NCI-H69 (cell line): ENCODE measurements around the gene ACTBL2.

Source experiments
- DNase-seq: peaks from one replicate; lab custom pipeline; 2025; lab: John Stamatoyannopoulos, UW

ACTBL2 gene

DNA sequence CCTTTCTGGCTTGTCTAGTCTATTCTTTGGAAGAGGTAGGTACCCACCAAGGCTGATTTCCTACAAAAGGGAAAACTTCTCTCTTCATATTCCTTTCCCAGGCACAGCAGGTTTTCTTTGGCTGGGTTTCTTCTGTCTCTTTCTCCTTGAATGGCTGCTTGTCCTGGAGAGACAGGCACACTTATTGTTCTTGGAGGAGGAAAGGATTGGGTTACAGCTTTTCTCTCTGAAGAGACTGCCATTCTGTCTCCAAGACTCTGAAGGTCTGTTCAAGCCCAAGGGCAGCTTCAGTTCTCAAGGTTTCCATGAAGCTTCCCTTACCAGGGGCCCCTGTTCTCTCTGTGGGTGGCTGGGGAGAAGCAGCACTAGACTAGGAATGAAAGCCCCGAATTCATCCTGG, 33.9 kb downstream of the ACTBL2 start:
- DNase-seq = no peak

DNA sequence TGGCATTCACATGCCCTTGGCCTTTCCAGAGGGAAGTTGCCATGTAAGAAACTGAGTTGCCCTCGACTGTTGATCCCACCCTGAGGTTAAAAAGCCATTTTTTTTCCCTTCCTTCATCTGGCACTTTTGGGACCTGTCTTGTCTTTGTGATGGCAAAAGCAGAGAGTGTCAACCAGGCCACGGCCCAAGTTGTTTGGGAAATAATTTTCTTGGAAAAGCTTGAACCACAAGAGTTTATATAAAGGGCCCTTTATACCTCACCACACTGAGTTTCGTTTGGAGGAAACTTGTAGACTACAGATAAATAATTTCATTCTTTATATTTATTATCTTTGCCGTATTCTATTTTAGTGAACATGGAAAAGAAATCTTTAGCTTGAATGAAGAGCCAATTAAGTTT, 34.3 kb downstream of the ACTBL2 start:
- DNase-seq = no peak

DNA sequence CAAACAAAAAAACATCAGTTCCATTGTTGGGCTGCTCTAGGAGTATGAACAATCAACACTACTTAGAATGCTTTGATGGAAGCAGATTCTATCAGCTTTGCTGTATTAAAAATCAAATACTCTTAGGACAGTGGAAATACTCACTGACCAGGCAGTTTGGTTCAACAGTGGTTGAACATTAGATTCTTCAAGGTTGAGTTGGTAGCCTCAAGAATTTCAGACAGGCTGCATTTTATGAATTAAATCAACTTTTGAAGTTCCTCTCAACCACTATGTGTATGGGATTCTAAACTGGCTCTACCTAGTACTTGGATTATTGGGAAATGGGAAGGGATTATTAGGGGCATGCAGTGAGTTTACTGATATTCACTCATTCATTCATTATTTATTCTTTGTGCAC, 35.0 kb downstream of the ACTBL2 start:
- no peak for DNase-seq

DNA sequence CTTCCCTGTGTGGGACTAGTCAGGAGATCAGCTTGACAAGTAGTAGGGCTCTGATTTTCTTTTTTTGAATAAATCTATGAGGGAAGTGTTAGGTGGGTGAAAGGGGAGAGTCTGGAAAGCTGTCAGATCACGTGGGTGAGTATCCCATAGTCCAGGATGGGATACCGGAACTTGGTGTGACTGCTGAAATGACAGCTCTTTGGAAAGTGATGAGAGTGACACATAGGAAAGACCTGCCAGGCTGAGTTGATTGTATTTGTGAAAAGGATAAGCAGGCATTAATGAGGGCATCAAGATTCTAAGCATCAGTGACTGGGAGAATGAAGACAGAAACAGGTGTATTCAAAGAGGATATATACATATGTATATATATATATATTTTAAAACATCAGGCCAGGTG, 35.6 kb downstream of the ACTBL2 start:
- DNase-seq = no peak

DNA sequence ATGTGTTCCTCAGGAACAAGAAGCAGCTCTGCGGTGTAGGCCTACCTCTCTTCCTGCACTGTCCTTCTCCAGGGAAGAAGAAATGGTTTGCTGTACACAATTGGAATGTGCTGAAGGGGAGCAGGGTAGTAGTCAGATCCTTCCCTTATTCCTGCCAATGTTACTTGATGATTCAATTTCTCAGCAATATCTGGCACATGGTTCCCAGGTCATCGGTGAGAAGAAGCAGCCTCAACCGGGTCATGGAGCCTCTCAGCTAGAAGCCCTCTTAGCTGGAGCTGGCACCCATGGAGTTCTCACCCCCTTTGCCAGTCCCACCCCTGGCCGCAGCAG, 36.9 kb downstream of the ACTBL2 start:
- DNase-seq = no peak

DNA sequence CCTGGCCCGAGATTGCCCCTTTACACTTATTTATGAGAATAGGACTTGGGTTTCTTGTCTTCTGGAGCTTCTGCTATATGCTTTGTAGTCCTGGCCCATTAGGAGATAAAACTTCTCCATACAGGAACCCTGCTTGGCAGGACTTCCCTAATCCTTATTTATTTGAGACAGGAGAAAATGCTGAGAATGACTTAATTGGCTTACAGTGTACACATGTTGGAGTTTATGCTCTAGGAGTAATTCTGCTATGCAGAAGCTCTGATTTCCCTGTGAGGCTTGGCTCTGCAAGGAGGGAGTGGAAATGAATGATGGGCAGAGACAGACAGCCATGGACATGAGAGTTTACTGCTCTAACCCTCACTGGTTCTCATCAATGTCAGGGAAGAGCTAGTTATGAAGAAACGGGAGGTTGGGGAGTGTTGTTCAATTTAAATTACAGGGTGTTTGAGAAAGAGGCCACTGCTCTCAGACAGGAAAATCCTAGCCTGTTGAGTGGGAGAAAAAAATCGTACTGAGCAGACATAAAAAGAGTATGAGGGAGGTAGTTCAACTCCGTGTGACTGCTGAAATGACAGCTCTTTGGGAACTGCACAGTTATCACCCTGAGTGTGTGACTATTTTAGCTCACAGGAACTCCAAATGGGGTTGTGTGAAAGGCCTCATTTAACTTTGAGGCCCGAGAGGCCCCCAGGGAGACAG, 37.5 kb downstream of the ACTBL2 start:
- no peak for DNase-seq

DNA sequence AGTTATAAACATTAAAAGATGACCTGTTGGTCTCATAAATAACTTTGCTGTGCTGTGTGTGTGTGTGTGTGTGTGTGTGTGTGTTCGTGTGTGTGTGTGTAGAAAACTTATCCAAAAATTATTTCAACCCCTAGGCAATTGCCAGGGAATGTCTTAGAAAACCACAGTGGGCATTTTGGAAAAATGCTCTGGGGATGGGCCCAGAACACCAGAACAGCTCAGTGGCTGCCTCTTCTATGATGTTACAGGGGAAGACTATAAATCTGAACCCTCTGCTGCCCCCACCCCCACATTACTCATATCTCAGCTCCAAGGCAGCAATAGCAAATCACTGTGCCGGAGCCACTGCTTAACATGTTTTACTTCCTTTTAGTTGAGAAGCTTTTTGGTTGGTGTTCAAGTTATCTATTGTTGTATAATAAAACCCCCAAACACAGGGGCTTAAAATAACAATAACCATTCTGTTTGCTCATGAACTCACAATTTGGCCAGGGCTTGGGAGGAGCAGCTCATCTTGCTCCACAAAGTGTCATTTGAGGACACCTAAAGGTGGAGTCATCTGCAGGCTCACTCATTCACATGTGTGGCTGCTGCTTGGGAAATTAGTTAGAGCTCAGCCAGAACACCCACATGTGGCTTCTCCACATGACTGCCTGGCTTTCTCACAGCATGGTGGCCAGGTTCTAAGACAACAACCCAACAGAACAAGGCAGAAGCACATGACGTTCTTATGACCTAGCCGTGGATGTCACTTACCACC, 40.4 kb downstream of the ACTBL2 start:
- DNase-seq = peak; percentile 41

DNA sequence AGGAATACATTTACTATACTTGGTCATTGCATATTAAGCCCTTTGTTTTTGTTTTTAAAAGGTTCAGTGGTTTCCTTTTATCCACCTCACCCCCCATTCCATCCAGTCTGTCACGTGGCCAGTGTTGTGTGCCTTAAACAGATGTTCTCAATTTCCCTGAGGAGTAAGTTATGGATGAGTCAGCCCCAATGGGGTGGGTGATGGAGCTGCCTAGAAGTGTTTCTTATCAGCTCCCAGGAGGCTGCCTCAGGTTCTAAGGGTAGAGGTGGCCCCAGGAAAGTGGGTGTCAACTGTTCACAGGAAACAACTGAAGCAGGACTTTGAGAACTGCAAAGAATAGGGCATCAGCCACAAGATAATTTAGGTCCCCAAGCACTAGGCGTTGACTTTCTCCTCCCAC, 41.1 kb downstream of the ACTBL2 start:
- peak; percentile 78 for DNase-seq

DNA sequence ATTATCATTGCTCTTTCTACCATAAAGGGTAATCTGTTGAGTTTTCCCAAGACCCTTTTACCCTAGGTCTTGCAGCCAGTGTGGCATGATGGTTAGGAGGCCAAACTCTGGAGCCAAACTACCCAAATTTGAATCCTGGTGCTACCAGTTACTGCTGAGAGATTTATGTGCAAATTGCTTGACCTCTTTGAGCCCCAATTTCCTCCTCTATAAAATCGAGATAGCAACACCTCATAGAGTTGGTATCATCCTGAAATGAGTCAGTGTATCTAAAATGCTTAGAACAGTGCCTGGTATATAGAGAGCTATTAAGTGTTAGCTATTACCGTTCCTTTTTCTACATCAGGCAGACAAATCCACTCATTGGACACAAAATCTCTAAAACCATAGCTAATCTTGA, 43.0 kb downstream of the ACTBL2 start:
- no peak for DNase-seq

DNA sequence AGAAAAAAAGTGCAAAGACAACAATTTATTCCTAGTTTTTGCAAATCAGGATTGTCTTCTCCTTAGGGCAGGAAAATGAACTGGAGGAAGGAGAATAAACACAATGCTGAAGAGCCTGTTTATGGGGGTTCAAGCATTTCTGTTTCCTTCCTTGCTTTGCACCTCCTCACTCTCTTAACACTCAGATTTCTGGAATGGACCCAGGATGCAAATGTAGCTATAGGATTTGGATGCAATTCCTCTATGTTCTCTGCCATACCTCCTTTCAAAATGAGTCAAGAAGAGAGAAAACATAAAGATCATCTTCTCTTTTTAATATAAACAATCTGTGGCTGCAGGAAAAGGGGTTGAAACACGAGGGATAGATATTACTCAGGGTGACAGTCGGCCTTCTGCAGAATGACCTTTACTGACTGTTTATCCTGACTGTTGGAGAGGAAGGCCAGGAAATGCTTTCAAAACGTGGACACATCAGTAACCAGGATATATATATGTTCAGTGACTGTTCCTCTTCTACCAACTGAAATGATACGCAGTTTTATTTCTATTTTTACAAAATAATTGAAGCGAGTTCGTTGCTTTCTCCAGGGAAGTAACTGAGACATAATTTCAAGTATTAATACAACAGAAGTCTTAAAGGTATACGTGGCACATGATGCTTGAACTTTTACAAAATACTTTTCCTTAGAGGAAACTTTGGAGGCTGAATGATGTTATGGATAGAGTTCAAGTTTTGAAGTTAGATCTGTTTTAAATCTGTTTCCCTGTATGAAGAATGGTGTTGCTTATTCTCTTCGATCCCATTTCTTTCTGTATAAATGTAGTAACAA, 44.4 kb downstream of the ACTBL2 start:
- no peak for DNase-seq

DNA sequence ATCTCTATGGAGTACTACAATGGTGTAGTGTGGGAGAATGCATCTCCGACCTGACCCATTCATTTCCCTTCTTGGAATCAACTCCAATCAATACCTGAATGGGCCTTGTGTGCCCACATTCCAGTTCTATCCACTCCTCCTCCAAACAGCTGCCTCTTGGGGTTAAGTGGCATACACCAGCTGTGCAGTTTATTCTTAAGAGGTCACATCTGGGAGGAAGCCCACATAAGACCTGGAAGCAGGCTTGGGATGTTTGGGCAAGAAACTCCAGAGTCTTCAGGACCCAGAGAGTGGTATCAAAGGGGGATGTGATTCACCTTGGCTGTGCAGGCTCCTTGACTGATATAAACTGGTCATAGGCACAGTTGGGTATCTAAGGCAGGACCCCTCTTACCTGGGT, 46.0 kb downstream of the ACTBL2 start:
- DNase-seq = no peak

DNA sequence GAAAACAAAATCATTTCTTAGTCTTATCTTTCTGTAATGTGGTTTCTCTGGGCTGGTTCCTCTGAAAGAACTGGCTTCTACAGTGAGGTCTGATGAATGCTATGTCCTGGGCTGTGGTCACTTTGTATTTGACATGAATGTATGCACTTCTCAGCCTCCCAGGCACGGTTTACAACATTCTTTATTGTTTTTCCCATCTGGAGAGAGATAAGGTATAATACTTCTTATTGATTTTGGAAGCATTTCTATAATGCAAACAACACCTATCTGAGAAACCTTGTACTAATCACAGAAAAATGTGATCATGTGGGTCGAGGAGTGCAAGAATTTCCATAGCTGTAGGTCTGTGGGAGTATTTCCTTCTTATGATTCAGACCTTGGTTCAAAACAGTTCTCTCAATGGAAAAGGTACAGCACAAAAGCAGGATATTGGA, 46.9 kb downstream of the ACTBL2 start:
- DNase-seq = no peak

DNA sequence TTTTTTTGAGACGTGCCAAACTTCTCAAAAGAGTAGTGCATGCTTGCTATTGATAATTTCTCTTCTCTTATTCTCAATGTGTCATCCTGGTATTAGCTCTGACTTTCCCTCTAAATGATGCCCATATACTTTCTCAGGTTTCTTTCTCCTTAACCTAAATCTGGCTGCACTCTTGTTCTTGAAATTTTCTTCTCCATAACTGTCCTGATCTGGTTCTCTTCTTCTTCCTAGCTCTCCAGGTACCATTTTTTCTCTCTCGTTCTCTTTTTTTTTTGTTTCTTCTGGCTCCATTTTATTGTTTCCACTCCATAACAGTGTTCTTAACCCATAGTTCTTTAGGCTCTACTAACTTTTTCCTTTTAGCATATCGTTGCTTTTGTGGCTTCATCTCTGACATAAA, 47.9 kb downstream of the ACTBL2 start:
- DNase-seq = no peak

DNA sequence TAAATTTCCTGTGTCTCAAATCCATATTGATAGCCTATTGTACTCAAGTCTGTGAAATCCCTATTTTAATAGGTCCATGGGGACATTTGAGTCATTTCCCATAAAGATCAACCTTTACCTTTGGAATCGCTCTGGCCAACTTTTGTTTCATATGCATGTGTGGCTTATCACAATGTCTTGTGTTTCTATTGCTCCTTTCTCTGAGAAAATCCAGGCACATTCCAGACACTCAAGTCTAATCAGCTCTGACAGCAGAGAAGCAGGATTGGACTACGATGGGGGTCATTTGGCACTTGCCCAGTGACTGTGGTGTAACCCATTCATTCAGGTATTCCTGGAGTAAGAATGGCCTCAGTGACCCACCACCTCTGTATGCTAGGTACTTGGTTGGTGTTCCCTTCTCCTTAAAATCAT, 48.4 kb downstream of the ACTBL2 start:
- DNase-seq = no peak

DNA sequence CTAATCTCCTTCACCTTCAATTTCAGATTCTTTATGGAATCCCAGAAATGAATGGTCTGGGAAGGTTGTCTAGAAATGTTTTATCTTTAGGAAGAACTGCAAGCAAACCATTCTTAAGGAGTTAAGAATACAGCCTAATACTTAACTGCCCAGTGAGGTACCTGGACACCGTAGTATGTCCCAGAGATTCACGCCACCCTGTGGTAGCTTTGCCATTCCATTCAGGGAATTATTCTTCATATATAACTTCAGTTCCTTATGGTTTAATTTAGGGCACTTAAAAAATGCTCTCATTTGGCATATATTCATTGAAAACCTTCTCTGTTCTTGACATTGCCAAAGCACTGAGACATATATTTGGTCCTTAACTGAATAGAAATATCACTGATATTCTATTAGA, 49.7 kb downstream of the ACTBL2 start:
- DNase-seq = peak; percentile 8

DNA sequence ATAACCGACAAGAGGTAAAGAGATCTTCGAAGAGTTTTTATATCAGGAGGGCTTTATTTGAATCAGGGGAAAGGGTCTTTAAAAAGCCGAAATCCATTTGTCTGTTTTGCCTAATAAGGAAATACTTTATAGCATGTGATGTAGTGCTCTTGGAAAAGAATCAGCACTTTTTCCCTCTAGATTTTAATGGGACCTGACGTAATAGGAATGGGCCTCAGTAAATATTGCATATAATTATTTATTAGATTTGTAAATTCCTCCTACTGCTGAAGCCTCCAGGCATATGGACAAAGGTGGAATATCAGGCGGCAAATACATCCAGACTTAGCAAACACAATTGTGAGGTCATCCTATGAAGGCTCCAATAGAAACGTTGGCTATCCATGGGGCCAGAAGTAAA, 50.9 kb downstream of the ACTBL2 start:
- DNase-seq = no peak
